ENCODE measurements around the gene TGFBR3. TPM values are rescaled to one million over a fixed set of nuclear protein-coding genes. Genes with fewer than 3 reads are reported as not detected.

The TGFBR3 gene
- total and polyA plus RNA-seq, 4 donors, result 3.6 to 81.5 (median 33.4) TPM

- Histone ChIP-seq H3K36me3 (ENCODE audit: control insufficient read depth in 1 of 2, insufficient read depth in 2 of 2, low read length in 1 of 2) (peaks cover 6 to 9% of the 10 kb centered on the region in 2 donors), H3K27me3 (ENCODE audit: control insufficient read depth in 1 of 2, insufficient read depth in 2 of 2, low read length in 1 of 2) (no peaks in the 10 kb centered on the region), H3K27ac (ENCODE audit: low read depth in 1 of 2, low read length in 2 of 2) (no peak overlapping the region), H3K9me3 (ENCODE audit: control insufficient read depth, low read length) (no peaks in the 10 kb centered on the region), H3K4me3 (ENCODE audit: low read length in 2 of 2) (no peak overlapping the region), H3K4me1 (ENCODE audit: control insufficient read depth in 1 of 2, insufficient read depth in 2 of 2, low read length in 2 of 2) (no peaks in the 10 kb centered on the region)
- ATAC-seq (ENCODE audit: low FRiP score) (no peak), DNase-seq (no peak)
- intact Hi-C loops (cut with DNase I), result no loop called here
- 95 to 97% methylated on average over 2 of the region's 2 CpGs for WGBS, 2 donors
Measured at GRCh38 chr1:91718368-91718767, 167.6 kb downstream of the TGFBR3 start.

GRCh38 chr1:91717839-91718238, 168.1 kb downstream of the TGFBR3 start:
- no peaks in the 10 kb centered on the region for H3K27me3 ChIP-seq (ENCODE audit: control insufficient read depth in 1 of 2, insufficient read depth in 2 of 2, low read length in 1 of 2)
- no peak for DNase-seq
- H3K36me3 ChIP-seq (ENCODE audit: control insufficient read depth in 1 of 2, insufficient read depth in 2 of 2, low read length in 1 of 2), result peaks cover 6 to 9% of the 10 kb centered on the region in 2 donors
- ATAC-seq (ENCODE audit: low FRiP score), result no peak
- intact Hi-C loops (cut with DNase I), result no loop called here
- H3K4me3 ChIP-seq (ENCODE audit: low read length in 2 of 2), result no peak overlapping the region
- no peak overlapping the region for H3K27ac ChIP-seq (ENCODE audit: low read depth in 1 of 2, low read length in 2 of 2)
- H3K9me3 ChIP-seq (ENCODE audit: control insufficient read depth, low read length), result no peaks in the 10 kb centered on the region
- H3K4me1 ChIP-seq (ENCODE audit: control insufficient read depth in 1 of 2, insufficient read depth in 2 of 2, low read length in 2 of 2), result peaks cover 0 to 4% of the 10 kb centered on the region in 2 donors
- 96 to 99% methylated on average over 2 of the region's 2 CpGs for WGBS, 2 donors

- DNase-seq (no peak), ATAC-seq (ENCODE audit: low FRiP score) (no peak)
- H3K9me3 ChIP-seq (ENCODE audit: control insufficient read depth, low read length), result no peaks in the 10 kb centered on the region
- H3K4me3 ChIP-seq (ENCODE audit: low read length in 2 of 2), result no peak overlapping the region
- no peaks in the 10 kb centered on the region for H3K27me3 ChIP-seq (ENCODE audit: control insufficient read depth in 1 of 2, insufficient read depth in 2 of 2, low read length in 1 of 2)
- 86% methylated on average over 3 of the region's 3 CpGs for WGBS, 2 donors
- peaks cover 0 to 4% of the 10 kb centered on the region in 2 donors for H3K4me1 ChIP-seq (ENCODE audit: control insufficient read depth in 1 of 2, insufficient read depth in 2 of 2, low read length in 2 of 2)
- H3K36me3 ChIP-seq (ENCODE audit: control insufficient read depth in 1 of 2, insufficient read depth in 2 of 2, low read length in 1 of 2), result peaks cover 6 to 9% of the 10 kb centered on the region in 2 donors
- intact Hi-C loops (cut with DNase I), result no loop called here
- H3K27ac ChIP-seq (ENCODE audit: low read depth in 1 of 2, low read length in 2 of 2), result no peak overlapping the region
Measured at GRCh38 chr1:91716339-91716738, 169.6 kb downstream of the TGFBR3 start.

- no peak overlapping the region for H3K4me3 ChIP-seq (ENCODE audit: low read length in 2 of 2)
- ATAC-seq (ENCODE audit: low FRiP score) (no peak), DNase-seq (no peak)
- H3K9me3 ChIP-seq (ENCODE audit: control insufficient read depth, low read length), result no peaks in the 10 kb centered on the region
- peaks cover 6 to 9% of the 10 kb centered on the region in 2 donors for H3K36me3 ChIP-seq (ENCODE audit: control insufficient read depth in 1 of 2, insufficient read depth in 2 of 2, low read length in 1 of 2)
- 80 to 93% methylated on average over 2 of the region's 2 CpGs for WGBS, 2 donors
- H3K27me3 ChIP-seq (ENCODE audit: control insufficient read depth in 1 of 2, insufficient read depth in 2 of 2, low read length in 1 of 2), result no peaks in the 10 kb centered on the region
- H3K27ac ChIP-seq (ENCODE audit: low read depth in 1 of 2, low read length in 2 of 2), result no peak overlapping the region
- intact Hi-C loops (cut with DNase I), result no loop called here
- peaks cover 0 to 4% of the 10 kb centered on the region in 2 donors for H3K4me1 ChIP-seq (ENCODE audit: control insufficient read depth in 1 of 2, insufficient read depth in 2 of 2, low read length in 2 of 2)
Measured at GRCh38 chr1:91715416-91716000, 170.4 kb downstream of the TGFBR3 start.

GRCh38 chr1:91714867-91715381, 171.0 kb downstream of the TGFBR3 start:
- no peak for DNase-seq
- intact Hi-C loops (cut with DNase I), result no loop called here
- peaks cover 0 to 4% of the 10 kb centered on the region in 2 donors for H3K4me1 ChIP-seq (ENCODE audit: control insufficient read depth in 1 of 2, insufficient read depth in 2 of 2, low read length in 2 of 2)
- peaks cover 6 to 9% of the 10 kb centered on the region in 2 donors for H3K36me3 ChIP-seq (ENCODE audit: control insufficient read depth in 1 of 2, insufficient read depth in 2 of 2, low read length in 1 of 2)
- H3K27me3 ChIP-seq (ENCODE audit: control insufficient read depth in 1 of 2, insufficient read depth in 2 of 2, low read length in 1 of 2), result no peaks in the 10 kb centered on the region
- no peak overlapping the region for H3K27ac ChIP-seq (ENCODE audit: low read depth in 1 of 2, low read length in 2 of 2)
- H3K9me3 ChIP-seq (ENCODE audit: control insufficient read depth, low read length), result no peaks in the 10 kb centered on the region
- ATAC-seq (ENCODE audit: low FRiP score), result no peak
- H3K4me3 ChIP-seq (ENCODE audit: low read length in 2 of 2), result no peak overlapping the region
- 86 to 92% methylated on average over 8 of the region's 8 CpGs for WGBS, 2 donors

- intact Hi-C loops (cut with DNase I), result no loop called here
- no peaks in the 10 kb centered on the region for H3K9me3 ChIP-seq (ENCODE audit: control insufficient read depth, low read length)
- no peaks in the 10 kb centered on the region for H3K27me3 ChIP-seq (ENCODE audit: control insufficient read depth in 1 of 2, insufficient read depth in 2 of 2, low read length in 1 of 2)
- peak; percentile 60 for ATAC-seq (ENCODE audit: low FRiP score)
- peaks cover 0 to 5% of the 10 kb centered on the region in 2 donors for H3K36me3 ChIP-seq (ENCODE audit: control insufficient read depth in 1 of 2, insufficient read depth in 2 of 2, low read length in 1 of 2)
- peak overlapping the region in 1 of 2 donors; percentile 71 for H3K27ac ChIP-seq (ENCODE audit: low read depth in 1 of 2, low read length in 2 of 2)
- WGBS, 2 donors, result 30 to 32% methylated on average over 15 of the region's 15 CpGs
- peaks cover 0 to 4% of the 10 kb centered on the region in 2 donors for H3K4me1 ChIP-seq (ENCODE audit: control insufficient read depth in 1 of 2, insufficient read depth in 2 of 2, low read length in 2 of 2)
- DNase-seq, result no peak
- H3K4me3 ChIP-seq (ENCODE audit: low read length in 2 of 2), result peak overlapping the region in 1 of 2 donors; percentile 9
Measured at GRCh38 chr1:91712981-91713841, 172.7 kb downstream of the TGFBR3 start.

- 87 to 89% methylated on average over 3 of the region's 3 CpGs for WGBS, 2 donors
- peaks cover 0 to 4% of the 10 kb centered on the region in 2 donors for H3K4me1 ChIP-seq (ENCODE audit: control insufficient read depth in 1 of 2, insufficient read depth in 2 of 2, low read length in 2 of 2)
- H3K27me3 ChIP-seq (ENCODE audit: control insufficient read depth in 1 of 2, insufficient read depth in 2 of 2, low read length in 1 of 2), result no peaks in the 10 kb centered on the region
- no peak overlapping the region for H3K27ac ChIP-seq (ENCODE audit: low read depth in 1 of 2, low read length in 2 of 2)
- no peak overlapping the region for H3K4me3 ChIP-seq (ENCODE audit: low read length in 2 of 2)
- DNase-seq, result no peak
- H3K36me3 ChIP-seq (ENCODE audit: control insufficient read depth in 1 of 2, insufficient read depth in 2 of 2, low read length in 1 of 2), result peaks cover 0 to 9% of the 10 kb centered on the region in 2 donors
- ATAC-seq (ENCODE audit: low FRiP score), result no peak
- intact Hi-C loops (cut with DNase I), result no loop called here
- H3K9me3 ChIP-seq (ENCODE audit: control insufficient read depth, low read length), result no peaks in the 10 kb centered on the region
Measured at GRCh38 chr1:91712393-91712792, 173.6 kb downstream of the TGFBR3 start.

- H3K4me1 ChIP-seq (ENCODE audit: control insufficient read depth in 1 of 2, insufficient read depth in 2 of 2, low read length in 2 of 2), result peaks cover 0 to 4% of the 10 kb centered on the region in 2 donors
- no peak overlapping the region for H3K27ac ChIP-seq (ENCODE audit: low read depth in 1 of 2, low read length in 2 of 2)
- peaks cover 0 to 9% of the 10 kb centered on the region in 2 donors for H3K36me3 ChIP-seq (ENCODE audit: control insufficient read depth in 1 of 2, insufficient read depth in 2 of 2, low read length in 1 of 2)
- no peaks in the 10 kb centered on the region for H3K27me3 ChIP-seq (ENCODE audit: control insufficient read depth in 1 of 2, insufficient read depth in 2 of 2, low read length in 1 of 2)
- no peaks in the 10 kb centered on the region for H3K9me3 ChIP-seq (ENCODE audit: control insufficient read depth, low read length)
- ATAC-seq (ENCODE audit: low FRiP score) (no peak), DNase-seq (no peak)
- WGBS, 2 donors, result 96 to 97% methylated on average over 5 of the region's 5 CpGs
- no peak overlapping the region for H3K4me3 ChIP-seq (ENCODE audit: low read length in 2 of 2)
- intact Hi-C loops (cut with DNase I), result no loop called here
Measured at GRCh38 chr1:91711504-91712247, 174.3 kb downstream of the TGFBR3 start.

Data from aorta (tissue), 5 donors.